ENCODE measurements around the gene STRA8.

GRCh38 chr7:135197906-135198655, 35.6 kb upstream of the STRA8 start:
- TF ChIP-seq CREB1 (IDR thresholded peaks at IDR 0.05; ENCODE audit: low read depth), result no peak
- TF ChIP-seq TEAD4 (IDR thresholded peaks at IDR 0.05), result no peak
